HG02610 (cell line): Measurements from ENCODE around the gene NCLN.
"Not testable (repeated sequence)": the region's sequence is repeated elsewhere in the genome, so short reads cannot be mapped to it uniquely, and the experiment has no call there.

Source experiments
- ATAC-seq: cut with Tn5 transposase; IDR thresholded peaks from one replicate; pipeline ENCODE4 v1.9.1; 2021; ENCODE audit warnings: mild to moderate bottlenecking, moderate library complexity; ENCODE audit not compliant: unreplicated experiment

NCLN gene

DNA sequence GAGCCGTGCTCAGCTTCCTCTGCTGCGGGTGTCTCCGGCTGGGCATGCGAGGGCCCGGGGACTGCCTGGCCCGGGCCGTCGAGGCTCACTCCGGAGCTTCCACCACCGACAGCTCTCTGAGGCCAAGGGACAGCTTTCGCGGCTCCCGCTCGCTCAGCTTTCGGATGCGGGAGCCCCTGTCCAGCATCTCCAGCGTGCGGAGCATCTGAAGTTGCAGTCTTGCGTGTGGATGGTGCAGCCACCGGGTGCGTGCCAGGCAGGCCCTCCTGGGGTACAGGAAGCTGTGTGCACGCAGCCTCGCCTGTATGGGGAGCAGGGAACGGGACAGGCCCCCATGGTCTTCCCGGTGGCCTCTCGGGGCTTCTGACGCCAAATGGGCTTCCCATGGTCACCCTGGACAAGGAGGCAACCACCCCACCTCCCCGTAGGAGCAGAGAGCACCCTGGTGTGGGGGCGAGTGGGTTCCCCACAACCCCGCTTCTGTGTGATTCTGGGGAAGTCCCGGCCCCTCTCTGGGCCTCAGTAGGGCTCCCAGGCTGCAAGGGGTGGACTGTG lies 5.9 kb upstream of the NCLN start:
- ATAC-seq = no peak

DNA sequence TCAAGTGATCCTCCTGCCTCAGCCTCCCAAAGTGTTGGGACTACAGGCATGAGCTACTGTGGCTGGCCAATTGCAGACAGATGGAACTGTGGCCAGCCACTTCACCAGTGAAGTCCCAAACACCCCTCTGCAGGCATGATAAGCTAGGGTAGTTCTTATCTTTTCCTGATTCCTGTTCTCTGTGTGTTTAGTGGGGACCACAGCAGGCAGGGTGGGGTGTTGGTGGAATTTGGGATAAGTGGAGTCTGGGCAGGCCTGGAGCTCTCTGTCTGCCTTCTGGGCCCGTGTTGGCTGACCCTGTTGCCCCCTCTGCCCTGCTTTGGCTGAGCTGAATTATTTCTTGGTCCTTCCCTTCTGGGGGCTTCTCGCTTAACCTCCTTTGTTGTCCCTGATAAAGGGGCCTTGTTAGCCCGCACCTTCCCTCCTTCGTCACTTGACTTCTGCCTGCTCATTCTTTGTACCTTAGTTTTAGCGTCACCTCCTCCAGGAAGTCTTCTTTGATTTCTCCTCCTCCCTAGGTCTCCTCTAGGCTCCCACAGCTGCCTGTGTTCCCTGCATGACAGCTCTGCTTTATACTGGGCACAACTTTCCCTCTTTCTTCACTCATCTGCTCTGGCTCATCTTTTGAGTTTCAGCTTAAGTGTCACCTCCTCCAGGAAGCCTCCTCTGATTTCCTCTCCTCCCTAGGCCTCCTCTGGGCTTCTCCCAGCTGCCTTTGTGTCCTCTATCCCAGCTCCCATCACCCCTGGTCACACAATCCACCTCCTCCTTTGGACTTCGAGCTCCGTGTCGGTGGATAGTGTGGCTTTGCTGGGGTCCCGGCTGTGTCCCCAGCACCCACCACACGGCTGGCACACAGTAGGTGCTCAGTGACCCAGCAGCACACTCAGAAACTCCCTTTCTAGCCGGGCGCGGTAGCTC lies 1.7 kb upstream of the NCLN start:
- no peak for ATAC-seq

DNA sequence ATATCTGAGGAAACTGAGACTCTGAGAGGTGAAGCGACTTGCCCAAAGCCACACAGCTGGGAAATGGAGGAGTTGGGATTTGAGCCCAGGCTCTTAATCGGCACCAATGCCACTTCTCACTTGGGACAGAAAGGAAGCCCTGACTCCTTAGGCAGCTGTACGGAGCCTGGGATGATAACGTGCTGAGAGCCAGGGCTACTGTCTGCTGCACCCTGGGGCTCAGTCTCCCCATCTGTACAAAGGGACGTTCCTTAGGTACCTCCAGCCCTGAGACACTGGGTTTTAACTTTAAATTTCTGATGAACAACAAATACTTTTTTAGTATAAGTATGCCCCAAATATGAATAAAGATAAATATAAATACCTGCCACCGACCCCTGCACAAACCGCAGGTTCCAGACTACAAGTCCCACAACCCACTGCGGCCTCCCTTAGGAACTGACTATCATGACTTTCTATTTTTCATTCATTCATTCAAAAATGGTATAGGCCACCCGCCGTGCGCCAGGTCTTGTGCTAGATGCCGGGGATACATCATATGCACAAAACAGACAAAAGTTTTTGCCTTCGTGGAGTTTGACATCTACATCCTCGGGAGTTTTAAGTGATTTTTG lies 776 bp upstream of the NCLN start:
- ATAC-seq = peak; percentile 20

DNA sequence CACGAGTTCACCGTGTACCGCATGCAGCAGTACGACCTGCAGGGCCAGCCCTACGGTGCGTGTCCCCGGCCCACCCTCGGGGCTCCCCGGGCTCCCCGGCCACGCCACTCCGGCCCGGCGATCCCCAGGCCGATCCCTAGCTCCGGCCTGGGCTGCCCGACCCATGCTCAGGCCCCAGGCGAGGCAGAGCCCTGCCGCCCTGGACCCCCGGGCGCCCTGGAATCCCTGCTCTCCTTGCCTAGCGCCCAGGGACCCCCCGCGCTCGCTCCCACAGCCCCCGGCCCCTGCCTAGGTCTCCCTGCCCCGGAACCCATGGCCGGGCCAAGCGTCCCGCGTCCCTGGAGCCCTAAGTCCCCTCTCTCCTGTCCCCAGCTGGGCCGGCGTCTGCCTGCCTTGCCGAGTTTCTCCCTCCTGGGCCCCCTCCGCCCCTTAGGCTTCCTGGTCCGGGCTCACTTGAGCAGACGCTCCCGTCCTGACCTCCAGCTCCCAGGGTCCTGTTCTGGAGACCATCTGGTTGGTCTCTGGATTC lies 494 bp downstream of the NCLN start:
- ATAC-seq = no peak

DNA sequence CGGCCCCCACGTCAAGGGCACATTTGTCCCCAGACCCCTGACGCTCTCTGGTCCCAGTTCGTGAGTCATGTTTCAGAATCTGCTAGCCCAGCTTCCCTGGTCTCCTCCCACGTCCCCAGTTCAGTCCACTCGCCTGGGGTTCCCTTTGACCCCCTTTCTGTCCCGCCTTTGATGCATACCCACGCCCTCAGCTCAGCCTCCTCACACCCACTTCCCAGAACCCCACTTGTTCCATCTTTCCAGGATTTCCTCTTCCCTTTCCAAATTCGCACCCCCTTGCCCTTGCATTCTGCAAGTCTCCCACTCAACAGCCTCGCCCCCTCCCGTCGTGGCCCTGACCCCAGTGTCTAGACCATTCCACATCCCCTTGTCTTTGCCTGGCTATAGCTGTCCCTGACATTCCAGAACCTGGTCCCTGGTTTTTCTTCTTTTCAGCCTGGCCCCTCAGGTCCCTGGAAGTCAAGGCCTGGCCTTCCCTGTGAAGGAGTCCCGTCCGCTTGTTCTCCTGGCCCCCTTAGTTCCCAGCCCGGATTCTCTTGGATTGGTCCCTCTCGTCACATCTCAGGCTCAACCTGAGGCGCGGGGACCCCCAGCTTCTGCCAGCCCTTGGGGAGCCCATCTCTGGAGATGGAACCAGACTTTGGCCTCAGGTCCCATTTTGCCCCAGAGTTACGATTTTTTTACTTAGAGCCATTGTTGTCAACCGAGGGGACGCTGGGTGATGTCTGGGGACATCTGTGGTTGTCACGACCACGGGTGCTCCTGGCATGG lies 1.3 kb downstream of the NCLN start:
- ATAC-seq = no peak

DNA sequence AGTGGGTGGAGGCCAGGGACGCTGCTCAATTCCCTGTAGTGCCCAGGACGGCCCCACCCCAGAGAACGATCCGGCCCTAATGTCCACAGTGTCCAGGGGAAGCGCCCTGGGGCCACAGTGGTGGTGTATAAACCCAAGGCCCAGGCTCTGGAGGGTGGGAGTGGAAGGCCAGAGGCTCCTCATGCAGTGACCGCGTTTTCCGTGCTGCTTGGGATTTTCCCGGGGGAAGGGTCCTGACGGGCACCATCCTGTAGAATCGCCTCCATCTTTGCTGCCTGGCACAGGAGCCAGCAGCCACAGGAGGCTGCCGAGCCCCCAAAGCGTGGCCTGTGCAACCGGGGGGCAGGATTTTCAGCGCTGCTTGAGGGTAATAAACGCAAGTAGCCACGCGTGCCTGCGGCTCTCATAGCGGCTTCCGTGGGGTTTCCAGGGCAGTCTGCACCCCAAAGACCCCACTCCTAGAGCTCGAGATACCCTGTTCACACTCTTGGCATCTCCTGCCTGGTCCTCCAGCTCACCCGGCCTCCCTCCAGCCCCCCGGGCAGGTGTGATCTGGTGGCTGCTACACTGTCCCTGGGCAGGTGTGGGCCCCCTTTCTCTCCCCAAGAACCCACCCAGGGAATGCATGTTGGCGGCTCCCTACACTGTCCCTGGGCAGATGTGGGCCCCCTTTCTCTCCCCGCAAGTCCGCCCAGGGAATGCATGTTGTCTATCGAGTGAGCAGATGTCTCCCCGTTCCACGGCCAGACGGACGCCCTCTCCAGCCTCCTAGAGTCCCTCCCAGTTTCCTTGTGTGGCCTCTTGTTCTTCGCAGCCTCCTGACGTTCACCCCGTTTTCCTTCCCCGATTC lies 2.2 kb downstream of the NCLN start:
- no peak for ATAC-seq

DNA sequence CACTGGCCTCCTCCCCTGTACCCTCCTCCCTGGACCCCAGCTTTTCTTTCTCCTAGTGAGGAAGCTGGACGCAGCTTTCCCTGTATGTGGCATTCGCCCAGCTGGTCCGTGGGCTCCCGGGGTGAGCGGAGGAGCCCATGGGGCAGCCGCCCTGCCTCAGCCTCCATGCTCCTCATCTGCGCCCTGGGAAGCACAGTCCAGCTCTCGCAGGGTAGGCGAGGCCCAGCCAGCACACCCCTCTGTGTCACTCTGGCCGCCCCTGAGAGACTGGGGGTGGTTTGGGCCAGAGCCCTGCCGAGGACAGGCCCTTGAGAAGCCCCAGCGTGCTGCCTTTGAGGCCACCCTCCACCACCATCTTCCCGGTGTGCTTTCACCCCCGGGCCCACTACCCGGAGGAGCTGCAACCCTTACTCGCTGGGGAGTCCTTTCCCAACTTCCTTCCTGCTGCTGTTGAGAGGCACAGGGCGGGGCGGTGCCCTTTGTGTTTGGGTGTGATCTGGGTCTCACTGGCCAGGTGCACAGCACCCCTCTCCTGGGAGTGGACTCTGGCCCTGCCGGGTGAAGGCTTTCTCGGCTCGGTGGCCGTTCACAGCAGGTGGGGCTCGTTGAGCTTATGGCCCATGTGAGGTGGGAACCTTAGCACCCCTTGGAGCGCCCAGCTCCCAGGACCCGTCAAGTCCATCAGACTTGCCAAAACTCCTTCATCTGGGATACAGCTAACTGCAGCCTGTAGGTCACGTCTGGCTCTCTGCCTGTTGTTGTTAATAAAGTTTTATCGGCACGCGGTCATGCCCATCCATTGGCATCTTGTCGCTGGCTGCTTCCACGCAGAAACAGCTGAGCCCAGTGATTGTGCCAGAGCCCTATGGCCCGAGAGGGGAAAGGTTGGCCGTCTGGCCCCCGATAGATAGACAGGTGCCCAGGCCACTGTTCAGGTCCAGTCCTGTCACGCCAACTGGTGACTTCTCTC lies 3.2 kb downstream of the NCLN start:
- no peak for ATAC-seq

DNA sequence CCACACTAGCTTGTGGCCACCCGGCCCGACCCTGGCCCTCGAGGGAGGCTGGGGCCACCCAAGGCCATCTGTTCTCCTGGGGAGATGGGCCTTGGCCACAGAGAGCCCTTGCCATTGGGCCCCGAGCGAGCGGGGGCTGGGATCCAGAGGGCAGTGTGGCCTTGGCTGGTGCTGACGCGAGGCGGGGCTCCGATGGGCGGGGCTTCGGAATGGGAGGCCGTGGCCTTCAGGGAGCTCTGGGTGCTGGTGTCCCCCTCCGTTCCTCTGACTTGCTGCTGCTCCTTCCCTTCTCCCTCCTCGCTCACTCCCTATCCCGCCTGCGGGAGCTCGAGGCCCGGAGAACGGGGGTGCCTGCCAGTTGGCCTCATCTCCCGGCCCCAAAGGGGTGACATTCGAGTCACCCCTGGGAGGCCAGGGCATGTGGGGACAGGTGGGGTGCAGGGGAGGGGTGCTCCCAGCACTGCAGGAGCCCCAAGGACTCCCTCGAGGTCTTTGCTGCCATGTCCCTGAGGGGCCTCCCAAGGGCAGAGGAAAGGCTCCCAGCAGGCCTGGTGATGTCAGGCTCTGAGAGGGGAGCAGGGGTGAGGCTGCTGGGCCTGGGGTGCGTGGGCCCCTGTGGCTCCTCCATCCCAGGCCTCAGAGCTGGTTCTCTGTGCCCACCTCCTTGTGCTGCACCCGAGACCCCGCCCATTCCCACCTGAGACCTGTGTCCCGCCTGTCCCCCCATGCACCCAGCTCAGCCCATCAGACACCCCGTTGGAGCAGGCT lies 4.2 kb downstream of the NCLN start:
- no peak for ATAC-seq

DNA sequence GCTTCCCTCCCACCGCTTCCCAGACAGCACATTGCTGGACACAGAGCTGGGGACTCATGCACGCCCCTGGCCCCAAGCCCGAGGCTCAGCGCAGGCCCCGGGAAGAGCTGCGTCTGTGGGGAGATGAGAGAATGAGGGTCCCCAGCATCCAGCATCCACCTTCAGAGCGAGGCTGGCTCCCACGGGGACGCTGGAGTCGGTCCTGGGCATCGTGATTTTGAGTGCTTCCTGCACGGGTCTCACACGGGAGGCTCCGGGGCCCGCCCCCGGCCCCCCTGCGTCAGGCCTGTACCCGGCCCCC lies 4.7 kb downstream of the NCLN start:
- ATAC-seq = no peak

DNA sequence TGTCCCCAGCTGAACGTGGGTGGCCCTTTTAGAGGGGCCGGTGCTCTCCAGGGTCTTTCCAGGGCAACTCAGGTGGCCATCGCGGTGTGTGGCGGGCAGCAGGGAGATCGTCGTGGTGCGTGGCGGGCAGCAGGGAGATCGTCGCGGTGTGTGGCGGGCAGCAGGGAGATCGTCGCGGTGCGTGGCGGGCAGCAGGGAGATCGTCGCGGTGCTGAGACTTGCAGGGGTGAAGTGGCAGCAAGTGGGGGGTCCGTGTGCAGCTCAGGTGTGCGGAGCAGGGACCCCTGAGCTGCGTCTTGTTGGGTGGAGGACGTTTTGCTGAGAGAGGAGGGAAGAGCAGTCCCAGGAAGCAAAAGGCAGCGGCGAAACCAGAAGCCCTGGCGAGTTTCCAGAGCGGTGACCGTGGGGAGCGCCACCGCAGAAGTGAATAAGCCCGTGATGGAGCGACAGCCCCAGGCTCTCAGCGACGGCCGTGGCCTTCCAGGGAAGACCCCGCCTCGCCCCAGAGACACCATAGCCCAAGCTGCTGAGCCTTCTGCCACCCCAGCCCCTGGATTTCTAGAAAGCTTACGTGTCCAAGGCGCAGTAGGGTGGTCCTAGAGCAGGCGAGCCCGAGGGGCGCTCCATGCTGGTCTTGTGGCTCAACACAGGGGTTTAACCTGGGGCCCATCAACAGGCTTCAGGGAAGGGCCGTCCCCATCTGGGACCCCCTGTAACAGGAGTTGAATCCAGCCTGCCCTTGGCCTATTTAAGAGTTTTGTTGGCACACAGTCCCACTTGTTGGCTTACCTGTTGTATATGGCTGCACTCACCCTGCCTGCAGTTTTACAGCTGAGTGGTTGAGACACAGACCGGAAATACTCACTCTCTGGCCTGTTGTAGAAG lies 5.4 kb downstream of the NCLN start:
- no peak for ATAC-seq

DNA sequence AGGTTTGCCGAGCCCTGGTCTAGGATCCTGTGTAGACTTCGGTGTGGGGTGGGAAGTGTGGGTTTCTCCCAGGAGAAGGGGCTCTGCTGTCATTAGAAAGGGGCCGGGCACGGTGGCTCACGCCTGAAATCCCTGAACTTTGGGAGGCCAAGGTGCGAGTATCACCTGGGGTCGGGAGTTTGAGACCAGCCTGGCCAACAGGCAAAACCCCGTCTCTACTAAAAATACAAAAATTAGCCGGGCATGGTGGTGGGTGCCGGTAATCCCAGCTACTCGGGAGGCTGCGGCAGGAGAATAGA lies 6.0 kb downstream of the NCLN start:
- not testable (repeated sequence) for ATAC-seq

DNA sequence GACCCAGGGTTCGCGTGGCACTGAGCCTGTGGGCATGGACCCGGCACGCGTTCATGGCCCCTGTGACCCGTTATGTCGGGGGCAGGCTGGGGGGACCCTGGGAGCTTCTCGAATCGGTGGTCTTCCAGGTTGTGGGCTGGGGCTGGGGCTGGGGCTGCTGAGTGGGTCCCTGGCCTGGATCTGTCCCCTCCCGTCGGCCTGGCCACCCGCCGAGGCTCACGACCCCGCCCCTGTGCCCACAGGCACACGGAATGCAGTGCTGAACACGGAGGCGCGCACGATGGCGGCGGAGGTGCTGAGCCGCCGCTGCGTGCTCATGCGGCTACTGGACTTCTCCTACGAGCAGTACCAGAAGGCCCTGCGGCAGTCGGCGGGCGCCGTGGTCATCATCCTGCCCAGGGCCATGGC lies 6.5 kb downstream of the NCLN start:
- ATAC-seq = no peak

DNA sequence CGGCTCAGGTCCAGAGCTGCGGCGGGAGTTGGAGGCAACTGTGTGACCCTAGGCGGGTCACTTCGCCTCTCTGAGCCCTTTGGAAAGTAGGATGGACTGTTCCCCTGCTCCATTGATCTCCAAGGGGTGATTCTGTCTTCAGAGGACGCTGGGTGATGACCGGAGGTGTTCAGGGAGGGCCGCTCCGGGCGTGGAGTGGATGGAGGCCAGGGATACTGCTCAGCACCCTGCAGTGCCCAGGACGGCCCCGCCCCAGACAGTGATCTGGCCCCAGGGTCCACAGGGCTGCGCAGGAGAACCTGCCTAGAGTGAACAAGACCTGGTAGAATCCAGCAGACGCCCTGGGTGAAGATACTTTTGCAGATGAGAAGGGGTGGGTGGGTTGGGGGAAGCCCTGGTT lies 7.0 kb downstream of the NCLN start:
- no peak for ATAC-seq

DNA sequence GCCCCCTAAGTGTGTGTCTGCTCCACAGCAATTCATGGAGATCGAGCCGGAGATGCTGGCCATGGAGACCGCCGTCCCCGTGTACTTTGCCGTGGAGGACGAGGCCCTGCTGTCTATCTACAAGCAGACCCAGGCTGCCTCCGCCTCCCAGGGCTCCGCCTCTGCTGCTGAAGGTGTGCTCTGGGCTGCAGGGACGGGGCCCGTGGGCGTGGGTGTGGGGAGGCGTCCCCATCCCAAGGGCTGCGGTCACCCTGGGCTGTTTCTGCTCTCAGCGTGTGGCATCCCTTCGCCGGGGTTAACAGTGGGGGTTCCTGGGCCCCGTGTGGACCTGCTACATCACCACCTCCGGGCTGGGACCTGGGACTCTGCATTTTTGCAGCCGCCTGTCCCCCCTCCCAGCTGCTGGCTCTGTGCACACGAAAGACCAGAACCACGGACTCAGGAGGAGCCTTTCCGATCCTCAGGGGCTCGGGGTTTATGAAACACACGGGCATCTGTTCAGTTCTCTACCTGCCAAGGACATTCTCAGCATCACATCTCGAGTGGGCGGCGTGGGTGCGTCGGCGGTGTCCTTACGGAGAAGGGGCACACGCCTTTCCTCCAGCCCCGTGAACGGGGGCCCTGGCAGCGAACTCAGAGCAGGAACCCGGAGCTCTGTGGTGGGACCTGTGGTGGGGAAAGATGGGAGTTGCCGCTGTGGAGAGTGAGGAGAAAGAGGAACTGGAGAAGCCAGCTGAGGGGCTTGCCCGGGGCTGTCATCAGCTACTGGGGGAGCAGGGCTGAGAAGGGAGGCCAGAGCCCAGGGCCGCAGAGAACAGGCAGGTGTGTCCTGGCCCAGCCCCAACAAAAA lies 7.8 kb downstream of the NCLN start:
- no peak for ATAC-seq

DNA sequence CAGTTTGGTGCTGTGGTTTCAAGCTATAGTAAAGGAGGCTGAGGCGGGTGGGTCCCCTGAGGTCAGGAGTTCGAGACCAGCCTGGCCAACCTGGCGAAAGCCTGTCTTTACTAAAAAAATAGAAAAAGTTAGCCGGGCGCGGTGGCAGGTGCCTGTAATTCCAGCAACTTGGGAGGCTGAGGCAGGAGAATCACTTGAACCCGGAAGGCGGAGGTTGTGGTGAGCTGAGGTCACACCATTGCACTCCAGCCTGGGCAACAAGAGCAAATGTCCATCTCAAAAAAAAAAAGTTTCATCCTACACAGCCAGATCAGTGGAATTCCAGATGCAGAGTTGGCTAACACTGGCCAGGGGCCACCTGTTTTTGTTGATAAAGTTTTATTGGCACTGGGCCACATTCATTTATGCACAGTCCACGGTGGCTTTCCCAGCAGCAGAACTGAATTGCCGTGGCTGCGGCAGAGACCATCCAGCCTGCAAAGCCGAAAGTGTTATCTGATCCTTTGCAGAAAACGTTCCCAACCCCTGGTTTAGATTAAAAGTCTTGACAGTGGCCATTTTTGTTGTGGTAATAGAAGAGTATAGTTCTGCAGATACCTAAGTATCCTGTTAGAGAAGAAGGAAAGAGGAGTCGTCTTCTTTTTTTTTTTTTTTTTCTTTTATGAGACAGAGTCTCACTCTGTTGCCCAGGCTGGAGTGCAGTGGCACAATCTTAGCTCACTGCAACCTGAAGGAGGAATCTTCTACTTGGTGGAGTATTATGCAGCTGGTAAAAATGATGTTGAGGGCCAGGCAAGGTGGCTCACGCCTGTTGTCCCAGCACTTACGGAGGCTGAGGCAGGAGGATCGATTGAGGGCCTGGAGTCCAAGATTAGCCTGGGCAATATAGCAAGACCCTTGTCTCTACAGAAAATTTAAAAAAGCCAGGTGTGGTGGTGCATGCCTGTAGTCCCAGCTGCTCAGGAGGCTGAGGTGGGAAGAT lies 8.7 kb downstream of the NCLN start:
- ATAC-seq = no peak
